HG02970 (cell line): ENCODE data around the gene OAS2.
"Not testable (repeated sequence)": the region's sequence is repeated elsewhere in the genome, so short reads cannot be mapped to it uniquely, and the experiment has no call there.

ENCODE experiments used
- ATAC-seq: cut with Tn5 transposase; IDR thresholded peaks from one replicate; pipeline ENCODE4 v1.9.1; 2021; ENCODE audit warnings: mild to moderate bottlenecking, moderate library complexity, moderate number of reproducible peaks; ENCODE audit not compliant: unreplicated experiment, low FRiP score

Gene OAS2

DNA sequence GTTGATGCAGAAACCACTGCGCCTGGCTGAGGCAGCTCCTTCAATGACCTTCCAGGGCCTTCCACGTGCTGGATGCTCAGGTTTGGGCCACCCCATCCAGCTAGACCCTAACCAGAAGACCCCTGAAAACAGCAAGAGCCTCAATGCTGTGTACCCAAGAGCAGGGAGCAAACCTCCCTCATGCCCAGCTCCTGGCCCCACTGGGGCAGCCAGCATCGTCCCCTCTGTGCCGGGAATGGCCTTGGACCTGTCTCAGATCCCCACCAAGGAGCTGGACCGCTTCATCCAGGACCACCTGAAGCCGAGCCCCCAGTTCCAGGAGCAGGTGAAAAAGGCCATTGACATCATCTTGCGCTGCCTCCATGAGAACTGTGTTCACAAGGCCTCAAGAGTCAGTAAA, 29.5 kb upstream of the OAS2 start:
- no peak for ATAC-seq

DNA sequence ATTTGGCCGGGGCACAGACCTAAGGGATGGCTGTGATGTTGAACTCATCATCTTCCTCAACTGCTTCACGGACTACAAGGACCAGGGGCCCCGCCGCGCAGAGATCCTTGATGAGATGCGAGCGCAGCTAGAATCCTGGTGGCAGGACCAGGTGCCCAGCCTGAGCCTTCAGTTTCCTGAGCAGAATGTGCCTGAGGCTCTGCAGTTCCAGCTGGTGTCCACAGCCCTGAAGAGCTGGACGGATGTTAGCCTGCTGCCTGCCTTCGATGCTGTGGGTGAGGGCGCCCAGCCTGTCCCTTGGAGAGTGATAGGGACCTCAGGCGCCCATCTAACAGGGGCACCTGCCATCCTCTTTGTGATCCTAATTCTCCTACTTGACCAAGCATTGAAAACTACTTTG, 27.6 kb upstream of the OAS2 start:
- ATAC-seq: no peak

GRCh38 chr12:112957125-112957524, 21.2 kb upstream of the OAS2 start:
- not testable (repeated sequence) for ATAC-seq

GRCh38 chr12:112961074-112961473, 17.2 kb upstream of the OAS2 start:
- no peak for ATAC-seq

DNA sequence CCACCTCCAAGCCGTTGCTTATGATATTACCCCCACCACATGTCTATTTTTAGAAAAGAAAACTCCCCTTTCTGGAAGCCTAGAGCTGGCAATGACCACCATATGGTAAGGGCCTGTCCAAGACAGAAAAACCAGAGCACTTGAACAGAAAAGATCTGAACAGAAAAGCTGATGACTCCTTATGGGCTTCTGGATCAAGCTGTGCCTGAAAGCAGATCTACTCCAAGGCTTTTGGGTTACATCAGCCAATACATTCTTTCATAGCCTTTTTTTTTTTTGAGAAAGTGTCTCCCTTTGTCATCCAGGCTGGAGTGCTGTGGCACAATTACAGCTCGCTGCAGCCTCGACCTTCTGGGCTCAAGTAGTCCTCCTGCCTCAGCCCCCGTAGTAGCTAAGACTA, 16.8 kb upstream of the OAS2 start:
- ATAC-seq: no peak

DNA sequence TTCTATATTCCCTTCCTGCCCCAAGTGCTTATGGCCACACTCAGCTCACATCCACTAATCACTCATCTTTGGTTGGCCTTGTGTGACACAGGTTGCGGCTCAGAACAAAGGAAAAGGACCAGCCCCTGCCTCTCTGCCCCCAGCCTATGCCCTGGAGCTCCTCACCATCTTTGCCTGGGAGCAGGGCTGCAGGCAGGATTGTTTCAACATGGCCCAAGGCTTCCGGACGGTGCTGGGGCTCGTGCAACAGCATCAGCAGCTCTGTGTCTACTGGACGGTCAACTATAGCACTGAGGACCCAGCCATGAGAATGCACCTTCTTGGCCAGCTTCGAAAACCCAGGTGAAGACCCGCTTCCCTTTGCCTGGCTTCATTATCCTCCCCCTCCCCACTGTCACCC, 15.8 kb upstream of the OAS2 start:
- ATAC-seq: no peak

DNA sequence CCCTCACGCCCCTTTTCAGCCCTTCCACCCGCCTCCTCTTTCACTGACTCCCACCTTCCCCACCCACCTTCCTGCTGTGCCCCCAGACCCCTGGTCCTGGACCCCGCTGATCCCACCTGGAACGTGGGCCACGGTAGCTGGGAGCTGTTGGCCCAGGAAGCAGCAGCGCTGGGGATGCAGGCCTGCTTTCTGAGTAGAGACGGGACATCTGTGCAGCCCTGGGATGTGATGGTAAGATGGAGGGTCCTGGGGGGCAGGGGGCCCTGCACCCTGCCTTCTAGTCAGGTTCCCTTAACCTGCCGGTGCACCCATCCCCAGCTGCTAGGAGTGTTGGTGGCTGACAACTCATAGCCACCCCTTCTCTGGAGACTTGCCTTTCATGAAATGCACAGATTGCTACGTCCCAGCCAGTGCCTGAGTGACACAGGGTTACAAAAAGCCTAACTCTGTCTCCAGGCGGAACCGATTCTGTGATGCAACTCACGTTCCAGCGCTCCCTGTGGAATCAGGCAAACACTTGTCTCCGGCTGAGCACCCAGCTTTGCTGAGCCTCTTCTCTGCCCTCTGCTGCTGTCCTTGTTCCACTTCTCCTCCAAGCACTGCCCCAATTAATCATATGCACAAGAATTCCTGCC, 15.0 kb upstream of the OAS2 start:
- ATAC-seq: no peak

DNA sequence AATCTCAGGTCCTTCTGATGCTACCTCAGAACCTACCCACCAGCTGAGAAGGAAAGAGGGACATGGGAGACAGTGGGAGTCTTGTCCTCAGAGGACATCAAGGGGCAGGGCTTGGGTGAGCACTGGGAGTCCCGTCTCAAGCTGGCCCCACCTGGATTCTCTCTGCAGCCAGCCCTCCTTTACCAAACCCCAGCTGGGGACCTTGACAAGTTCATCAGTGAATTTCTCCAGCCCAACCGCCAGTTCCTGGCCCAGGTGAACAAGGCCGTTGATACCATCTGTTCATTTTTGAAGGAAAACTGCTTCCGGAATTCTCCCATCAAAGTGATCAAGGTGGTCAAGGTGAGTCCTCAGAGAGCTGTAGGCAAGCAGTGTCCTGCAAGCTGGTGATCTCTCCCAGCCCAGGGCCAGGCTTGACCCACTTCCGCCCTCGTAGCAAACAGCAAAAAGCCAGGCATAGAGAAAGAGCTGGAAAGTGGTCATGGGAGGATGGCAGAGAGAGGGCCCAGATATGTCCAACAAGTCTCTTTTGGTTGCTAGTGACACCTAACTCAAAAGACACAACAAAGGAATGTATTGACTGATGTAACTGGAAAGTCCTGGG, 14.2 kb upstream of the OAS2 start:
- ATAC-seq: no peak

DNA sequence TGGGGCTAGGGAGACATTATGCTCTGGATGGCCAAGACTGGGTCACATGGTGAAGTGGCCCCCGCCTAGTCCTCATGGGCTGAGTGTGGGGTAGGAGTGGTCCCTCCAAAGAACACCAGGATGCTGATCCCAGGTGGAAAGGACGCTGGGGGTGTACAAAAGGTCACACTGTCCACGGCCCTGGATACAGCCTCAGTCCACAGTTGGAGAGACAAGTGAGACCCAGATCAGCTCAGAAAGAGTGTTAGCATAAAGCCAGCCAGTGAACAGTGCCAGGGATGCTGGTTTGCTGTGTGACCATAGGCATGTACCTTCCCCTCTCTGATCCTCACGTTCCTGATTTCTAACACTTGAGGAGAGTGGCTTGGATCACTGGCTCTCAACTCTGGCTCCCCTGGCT, 13.4 kb upstream of the OAS2 start:
- no peak for ATAC-seq

- ATAC-seq: no peak
Measured at GRCh38 chr12:112965643-112966042, 12.7 kb upstream of the OAS2 start.

DNA sequence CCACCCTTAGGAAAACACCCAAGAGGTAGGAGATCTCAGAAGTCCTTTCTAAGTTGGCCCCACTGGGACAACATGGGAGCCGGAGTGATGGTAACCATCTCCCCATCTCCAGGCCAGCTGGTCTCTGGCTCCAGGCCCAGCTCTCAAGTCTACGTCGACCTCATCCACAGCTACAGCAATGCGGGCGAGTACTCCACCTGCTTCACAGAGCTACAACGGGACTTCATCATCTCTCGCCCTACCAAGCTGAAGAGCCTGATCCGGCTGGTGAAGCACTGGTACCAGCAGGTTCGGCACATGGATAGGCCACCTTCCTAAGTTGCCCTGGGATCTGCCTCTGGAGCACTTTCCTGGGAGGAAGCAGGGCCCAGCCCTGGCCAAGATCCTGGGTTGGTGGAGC, 11.0 kb upstream of the OAS2 start:
- no peak for ATAC-seq

- no peak for ATAC-seq
Measured at GRCh38 chr12:112967858-112968257, 10.5 kb upstream of the OAS2 start.

- no peak for ATAC-seq
Measured at GRCh38 chr12:112969547-112970306, 8.6 kb upstream of the OAS2 start.

DNA sequence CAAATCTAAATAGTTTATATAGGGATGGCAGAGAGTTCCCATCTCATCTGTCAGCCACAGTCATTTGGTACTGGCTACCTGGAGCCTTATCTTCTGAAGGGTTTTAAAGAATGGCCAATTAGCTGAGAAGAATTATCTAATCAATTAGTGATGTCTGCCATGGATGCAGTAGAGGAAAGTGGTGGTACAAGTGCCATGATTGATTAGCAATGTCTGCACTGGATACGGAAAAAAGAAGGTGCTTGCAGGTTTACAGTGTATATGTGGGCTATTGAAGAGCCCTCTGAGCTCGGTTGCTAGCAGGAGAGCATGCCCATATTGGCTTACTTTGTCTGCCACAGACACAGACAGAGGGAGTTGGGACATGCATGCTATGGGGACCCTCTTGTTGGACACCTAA, 7.9 kb upstream of the OAS2 start:
- no peak for ATAC-seq

- no peak for ATAC-seq
Measured at GRCh38 chr12:112971248-112971647, 7.1 kb upstream of the OAS2 start.

- ATAC-seq: no peak
Measured at GRCh38 chr12:112973011-112973735, 5.1 kb upstream of the OAS2 start.

DNA sequence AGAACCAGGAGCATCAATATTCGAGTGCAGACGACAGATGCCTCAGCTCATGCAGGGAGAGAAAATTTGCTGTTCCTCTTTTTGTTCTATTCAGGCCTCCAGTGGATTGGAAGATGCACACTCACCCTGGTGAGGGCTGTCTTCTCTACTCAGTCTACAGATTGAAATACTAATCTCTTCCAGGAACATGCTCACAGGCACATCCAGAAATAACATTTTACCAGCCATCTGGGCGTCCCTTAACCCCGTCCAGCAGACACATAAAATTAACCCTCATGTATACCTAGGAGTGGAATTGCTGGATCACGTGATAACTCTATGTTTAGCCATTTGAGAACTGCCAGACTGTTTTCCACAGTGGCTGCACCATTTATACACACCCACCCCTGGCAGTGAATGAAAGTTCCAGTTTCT, 4.5 kb upstream of the OAS2 start:
- no peak for ATAC-seq

DNA sequence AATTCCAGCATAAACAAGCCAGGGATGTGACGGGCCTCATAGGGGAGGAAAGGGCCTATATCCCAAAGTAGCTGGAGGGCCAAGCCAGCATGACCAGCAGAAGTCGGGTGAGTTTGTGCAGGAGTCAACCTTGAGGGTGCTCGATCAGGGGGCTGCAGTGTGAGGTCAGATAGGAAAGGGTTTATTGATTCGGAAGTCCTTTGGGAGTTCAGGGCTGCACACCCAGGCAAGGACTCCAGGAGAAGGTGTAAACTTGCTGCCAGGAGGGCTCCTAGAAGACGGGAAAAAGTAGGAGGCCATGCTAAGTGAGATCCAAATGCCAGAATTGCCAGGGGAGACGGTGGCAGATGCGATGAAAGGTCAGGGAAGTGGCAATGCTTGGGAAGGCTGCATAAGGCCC, 3.4 kb upstream of the OAS2 start:
- no peak for ATAC-seq

DNA sequence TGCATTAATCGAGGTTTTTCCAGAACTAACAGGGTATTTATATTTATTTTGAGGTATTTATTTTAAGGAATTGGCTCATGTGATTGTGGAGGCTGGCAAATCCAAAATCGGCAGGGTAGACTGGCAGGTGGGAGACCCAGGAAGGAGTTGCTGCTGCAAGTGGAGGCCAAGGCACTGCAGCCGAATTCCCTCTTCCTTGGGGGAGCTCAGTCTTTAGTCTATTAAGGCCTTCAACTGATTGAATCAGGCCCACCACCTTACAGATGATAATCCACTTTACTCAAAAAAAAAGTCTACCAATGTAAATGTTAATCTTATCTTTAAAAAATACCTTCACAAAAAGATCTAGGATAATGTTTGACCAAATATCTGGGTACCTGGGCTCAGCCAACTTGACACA, 1.2 kb upstream of the OAS2 start:
- ATAC-seq: no peak

GRCh38 chr12:112977641-112978040, 678 bp upstream of the OAS2 start:
- ATAC-seq: no peak

GRCh38 chr12:112979041-112979680, 842 bp downstream of the OAS2 start:
- ATAC-seq: no peak
